22Rv1 (cell line): ENCODE measurements around the gene FARS2.

Source experiments
- CTCF ChIP-seq: fragments of 450-650 bp; IDR thresholded peaks from 2 replicates; pipeline ENCODE4 v1.5.1; 2017; ENCODE audit warnings: mild to moderate bottlenecking
- ZFX ChIP-seq: fragments of 450-650 bp; IDR thresholded peaks from 2 replicates; pipeline ENCODE4 v1.6.1; 2017; ENCODE audit warnings: antibody characterized with exemption, borderline replicate concordance

GRCh38 chr6:5567890-5568289 lies 306.6 kb downstream of the FARS2 start:
- TF ChIP-seq CTCF (no peak), ZFX (no peak)
